NCI-H2171 treated with DMSO at 0.1 percent for 48 hours (cell line): Measurements from ENCODE around the gene ABITRAM.
A peak's percentile ranks its signal among the peaks of the same experiment; 100 is the strongest.
"Not testable (repeated sequence)": the region's sequence is repeated elsewhere in the genome, so short reads cannot be mapped to it uniquely, and the experiment has no call there.

ENCODE experiments used
- DNase-seq: peaks from one replicate; lab custom pipeline; 2025; lab: John Stamatoyannopoulos, UW

The ABITRAM gene

GRCh38 chr9:108928386-108928785 is 5.8 kb upstream of the ABITRAM start:
- DNase-seq = no peak

DNA sequence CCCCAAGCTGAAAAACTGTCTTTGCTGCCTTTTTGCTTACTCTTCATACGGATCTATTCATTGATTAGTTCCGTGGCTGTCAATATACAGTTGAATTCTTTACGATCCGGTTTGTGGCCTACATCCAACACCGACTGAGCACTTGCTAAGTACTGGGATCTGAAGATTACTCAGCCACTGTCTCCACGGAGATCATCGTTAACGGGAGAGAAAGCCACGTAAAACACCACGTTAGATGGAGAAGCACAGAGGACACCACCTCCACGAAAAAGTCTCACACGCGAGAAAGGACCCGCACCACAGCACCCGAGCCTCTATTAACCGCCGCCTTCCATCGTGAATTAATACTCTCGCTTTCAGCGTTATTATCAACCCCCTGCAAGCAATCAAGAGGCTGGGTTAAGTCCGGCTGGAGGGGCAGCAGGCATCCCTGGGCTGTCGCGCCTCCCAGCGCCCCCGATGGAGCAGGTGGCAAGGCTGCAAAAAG is 926 bp upstream of the ABITRAM start:
- peak; percentile 61 for DNase-seq

DNA sequence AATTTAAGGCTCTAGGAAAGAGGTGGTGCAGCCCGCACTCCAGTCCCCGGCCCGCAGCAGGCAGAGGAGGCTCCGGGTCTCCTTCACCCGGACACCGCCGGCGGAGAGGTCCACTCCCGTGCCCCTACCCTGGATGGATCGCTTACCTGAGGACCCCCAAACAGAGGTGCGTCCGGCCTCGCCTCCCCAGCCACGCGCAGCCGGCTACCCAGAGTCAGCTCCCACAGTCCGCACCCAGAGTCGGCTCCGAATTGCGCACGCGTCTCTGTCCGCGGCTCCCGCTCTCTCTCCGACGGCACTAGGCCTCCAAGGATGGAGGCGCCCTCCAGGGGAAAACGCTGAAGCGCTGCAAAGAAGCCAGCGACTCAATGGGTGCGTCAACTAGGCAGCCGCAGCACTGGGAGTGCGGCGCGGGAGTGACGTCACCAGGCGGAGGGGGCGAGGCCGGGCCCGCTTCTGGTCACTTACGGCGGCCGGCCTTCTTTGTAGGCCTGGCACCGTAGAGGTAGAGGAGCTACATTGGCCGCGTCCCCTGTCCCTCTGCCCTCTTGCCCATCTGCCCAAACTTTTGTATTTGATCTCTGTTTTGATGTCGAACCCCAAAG is 380 bp upstream of the ABITRAM start, which contains the start of gene ELP1:
ELP1 (minus strand) TSS at position 407 of the 605 bp plus-strand sequence. CDS start 2,978 bp downstream, outside the sequence.
- DNase-seq = peak; percentile 93

DNA sequence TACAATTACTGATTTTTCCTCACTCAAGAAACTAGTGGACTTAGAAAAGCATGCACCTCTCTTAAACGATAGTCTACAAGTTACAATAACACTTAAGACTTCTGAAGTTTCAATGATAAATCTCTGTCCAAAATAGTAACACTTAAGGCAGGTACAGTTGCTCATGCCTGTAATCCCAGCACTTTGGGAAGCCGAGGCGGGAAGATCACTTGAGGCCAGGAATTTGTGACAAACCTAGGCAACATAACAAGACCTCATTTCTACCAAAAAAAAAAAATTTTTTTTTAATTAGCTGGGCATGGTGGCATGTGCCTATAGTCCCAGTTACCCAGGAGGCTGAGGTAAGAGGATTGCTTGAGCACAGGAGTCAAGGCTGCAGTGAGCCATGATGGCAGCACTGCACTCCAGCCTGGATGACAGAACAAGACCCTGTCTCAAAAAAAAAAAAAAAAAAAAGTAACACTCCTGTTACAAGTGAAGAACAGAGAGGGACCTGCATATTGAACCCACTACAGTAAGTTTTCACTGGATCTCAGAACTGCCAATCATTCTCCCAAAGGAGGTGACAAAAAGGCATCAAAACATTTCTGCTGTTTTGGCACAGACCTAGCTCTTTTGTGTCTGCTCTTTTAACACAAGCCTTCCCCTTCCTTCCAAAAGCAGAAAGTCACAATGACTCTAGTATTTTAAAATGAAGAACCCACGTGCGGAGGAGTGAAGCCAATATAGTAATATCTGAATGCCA is 3.5 kb downstream of the ABITRAM start:
- DNase-seq = no peak

- no peak for DNase-seq
These were observed 5.8 kb downstream of the ABITRAM start for GRCh38 chr9:108939975-108940374.

- no peak for DNase-seq
These were observed 16.0 kb downstream of the ABITRAM start for GRCh38 chr9:108950168-108950567.

DNA sequence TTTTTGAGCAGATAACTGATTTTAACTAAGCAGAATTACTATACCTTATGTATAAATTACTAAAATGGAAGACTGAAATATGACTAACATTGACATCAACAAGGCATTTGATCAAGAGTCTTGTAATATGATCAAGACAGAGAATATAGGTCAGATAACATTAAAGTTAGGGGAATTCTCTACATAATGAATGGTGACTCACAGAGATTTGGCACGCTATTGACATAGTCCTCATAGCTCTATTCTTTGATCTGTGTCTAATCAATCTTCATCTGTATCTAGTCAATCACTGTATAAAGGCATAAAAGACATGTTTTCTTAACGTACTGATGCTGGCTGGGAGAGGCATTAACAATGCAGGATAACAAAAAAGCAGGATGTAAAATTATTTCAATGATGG is 17.4 kb downstream of the ABITRAM start:
- DNase-seq = no peak

- peak; percentile 56 for DNase-seq
These were observed 19.9 kb downstream of the ABITRAM start for GRCh38 chr9:108953983-108954574.

DNA sequence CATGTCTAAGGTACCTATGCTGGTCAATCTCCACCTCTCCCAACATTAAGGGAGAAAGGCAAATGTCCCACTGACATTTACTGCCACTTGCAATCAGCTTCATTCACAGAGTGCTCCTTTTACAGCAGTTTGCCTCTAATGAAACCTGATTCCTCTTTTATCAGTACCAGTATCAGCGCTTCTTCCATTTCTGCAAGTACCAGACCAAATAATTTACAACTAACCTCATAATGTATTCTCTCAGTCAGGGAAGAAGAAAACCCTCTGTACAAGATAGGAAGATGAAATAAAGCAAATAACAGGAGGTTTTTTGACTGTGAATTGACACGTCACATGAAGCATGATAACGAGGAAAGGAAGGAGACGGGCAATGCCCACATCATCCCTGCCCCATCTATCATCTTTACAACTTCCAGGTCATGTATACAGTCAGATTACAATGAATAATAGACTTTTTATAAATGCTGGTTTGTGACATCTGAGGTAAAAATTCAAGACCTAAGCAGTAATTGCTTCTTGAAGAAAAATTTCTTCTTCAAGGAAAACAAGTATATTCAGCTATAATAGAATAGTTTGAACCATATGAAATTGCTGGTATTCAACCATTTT is 21.9 kb downstream of the ABITRAM start:
- no peak for DNase-seq

DNA sequence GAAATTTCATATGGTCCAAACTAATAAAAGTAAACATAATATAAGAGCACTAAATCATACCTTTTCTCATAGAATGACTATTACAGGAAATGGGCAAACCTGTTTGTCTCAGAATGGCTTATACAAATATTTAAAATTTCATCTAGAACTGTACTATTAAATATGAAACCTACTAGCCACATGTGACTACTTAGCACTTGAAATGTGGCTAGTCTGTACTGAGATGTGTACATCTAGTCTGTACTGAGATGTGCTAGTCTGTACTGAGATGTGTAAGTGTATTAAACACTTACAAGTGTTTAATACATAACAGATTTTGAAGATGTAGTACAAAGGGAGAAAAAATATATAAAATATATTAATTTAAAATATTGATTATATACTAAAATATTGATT is 22.4 kb downstream of the ABITRAM start:
- DNase-seq = no peak

- no peak for DNase-seq
These were observed 26.1 kb downstream of the ABITRAM start for GRCh38 chr9:108960331-108960730.

- DNase-seq = no peak
These were observed 27.0 kb downstream of the ABITRAM start for GRCh38 chr9:108961151-108961550.

- DNase-seq = no peak
These were observed 29.4 kb downstream of the ABITRAM start for GRCh38 chr9:108963459-108964143.

DNA sequence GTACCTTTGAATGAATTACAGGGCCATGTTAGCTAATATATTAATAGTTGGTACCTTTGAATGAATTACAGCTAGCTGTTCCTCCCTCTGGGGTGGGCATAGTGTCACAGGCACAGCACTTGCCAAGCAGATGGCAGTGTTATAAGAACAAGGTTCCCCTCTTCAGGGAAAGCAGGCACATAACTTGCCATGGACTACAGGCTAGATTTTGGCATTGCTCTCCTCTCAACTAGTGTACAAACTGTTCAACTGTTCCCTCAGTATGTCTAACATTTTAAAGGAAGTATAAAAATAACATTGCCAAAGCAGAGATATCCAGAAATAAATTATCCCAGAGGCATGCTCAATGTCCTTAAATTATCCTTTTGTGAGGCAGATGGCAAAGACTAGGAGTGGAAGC is 33.7 kb downstream of the ABITRAM start:
- no peak for DNase-seq

DNA sequence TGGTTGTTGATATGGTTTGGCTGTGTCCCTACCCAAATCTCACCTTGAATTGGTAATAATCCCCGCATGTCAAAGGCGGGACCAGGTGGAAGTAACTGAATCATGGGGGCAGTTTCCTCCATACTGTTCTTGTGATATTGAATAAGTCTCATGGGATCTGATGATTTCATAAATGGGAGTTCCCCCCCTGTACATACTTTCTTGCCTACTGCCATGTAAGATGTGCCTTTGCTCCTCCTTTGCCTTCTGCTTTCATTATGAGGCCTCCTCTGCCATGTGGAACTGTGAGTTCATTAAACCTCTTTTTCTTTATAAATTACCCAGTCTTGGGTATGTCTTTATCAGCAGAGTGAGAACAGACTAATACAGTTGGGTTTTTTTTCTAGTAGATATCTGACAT is 37.2 kb downstream of the ABITRAM start:
- not testable (repeated sequence) for DNase-seq

- DNase-seq = no peak
These were observed 38.0 kb downstream of the ABITRAM start for GRCh38 chr9:108972186-108972585.

- DNase-seq = no peak
These were observed 38.5 kb downstream of the ABITRAM start for GRCh38 chr9:108972626-108973209.

DNA sequence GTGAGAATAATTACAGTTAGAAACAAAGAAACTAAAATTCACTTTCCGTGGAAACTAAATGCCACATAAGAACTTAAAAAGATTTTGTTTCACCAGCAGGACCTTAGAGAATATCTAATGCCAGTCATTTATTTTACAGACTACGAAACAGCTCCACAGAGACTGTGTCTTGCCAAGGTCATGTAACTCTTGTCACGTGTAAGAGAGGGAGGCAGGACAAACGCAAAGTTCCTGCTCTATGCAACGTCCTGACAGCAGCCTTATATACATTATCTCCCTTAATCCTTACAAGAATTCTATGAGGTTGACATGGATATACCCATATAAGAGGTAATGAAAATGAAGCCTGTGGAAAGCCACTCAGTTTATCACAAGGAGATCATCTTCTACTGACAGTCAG is 39.7 kb downstream of the ABITRAM start:
- DNase-seq = no peak

- DNase-seq = no peak
These were observed 44.0 kb downstream of the ABITRAM start for GRCh38 chr9:108978205-108978604.

DNA sequence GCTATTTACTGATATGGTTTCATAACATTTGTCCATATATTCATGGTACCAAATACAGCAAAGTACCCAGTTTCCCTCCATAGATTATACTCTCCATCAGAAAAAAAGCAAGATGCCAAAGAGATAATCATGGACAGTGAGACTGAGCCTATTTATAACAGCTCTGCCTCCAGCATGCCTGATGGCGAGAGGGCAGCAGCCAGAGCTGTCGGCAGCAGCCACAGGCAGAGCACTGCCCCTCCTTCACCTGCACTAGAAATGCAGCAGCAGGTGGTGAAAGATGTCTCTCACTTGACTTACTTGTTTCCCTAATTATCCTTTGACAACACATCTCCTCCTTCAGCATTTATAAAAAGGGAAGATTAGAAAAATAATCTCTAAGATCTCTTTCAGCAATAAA is 46.7 kb downstream of the ABITRAM start:
- DNase-seq = peak; percentile 79

- DNase-seq = no peak
These were observed 49.7 kb downstream of the ABITRAM start for GRCh38 chr9:108983885-108984284.
